PC-9 (cell line): ENCODE data around the gene PBX3.

Source experiments
- EZH2 ChIP-seq: fragments of 200-600 bp; sonication (generic); IDR thresholded peaks from 2 replicates; pipeline ENCODE4 v1.8.0; 2017; ENCODE audit warnings: antibody characterized with exemption, low read depth
- TF ChIP-seq, protein P1 (sequence below): fragments of 200-600 bp; sonication (generic); conservative IDR thresholded peaks from 2 replicates; pipeline ENCODE4 v1.6.1; 2017; ENCODE audit warnings: mixed run types, antibody characterized with exemption, mild to moderate bottlenecking, moderate library complexity

DNA sequence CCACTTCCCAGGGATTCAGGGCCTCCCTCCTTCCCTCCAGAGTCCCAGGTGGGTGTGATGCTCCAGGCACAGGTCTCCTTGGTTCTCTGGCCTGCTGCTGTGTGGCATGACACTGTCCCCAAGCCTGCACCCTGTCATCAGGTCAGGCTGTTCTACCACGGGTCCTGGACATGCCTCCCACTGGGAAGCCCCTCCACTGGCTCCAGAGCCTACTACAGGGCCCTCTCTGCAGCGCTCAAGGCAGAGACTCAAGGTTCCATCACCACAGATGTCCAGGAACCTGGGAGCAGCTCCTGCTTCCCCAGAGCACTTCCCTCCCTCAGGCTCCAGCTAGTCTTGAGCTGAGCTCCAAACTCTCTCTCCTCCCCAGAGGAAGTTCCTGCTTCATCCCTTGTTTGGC is 237.3 kb downstream of the PBX3 start:
- TF ChIP-seq, protein P1, sequence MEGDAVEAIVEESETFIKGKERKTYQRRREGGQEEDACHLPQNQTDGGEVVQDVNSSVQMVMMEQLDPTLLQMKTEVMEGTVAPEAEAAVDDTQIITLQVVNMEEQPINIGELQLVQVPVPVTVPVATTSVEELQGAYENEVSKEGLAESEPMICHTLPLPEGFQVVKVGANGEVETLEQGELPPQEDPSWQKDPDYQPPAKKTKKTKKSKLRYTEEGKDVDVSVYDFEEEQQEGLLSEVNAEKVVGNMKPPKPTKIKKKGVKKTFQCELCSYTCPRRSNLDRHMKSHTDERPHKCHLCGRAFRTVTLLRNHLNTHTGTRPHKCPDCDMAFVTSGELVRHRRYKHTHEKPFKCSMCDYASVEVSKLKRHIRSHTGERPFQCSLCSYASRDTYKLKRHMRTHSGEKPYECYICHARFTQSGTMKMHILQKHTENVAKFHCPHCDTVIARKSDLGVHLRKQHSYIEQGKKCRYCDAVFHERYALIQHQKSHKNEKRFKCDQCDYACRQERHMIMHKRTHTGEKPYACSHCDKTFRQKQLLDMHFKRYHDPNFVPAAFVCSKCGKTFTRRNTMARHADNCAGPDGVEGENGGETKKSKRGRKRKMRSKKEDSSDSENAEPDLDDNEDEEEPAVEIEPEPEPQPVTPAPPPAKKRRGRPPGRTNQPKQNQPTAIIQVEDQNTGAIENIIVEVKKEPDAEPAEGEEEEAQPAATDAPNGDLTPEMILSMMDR = no peak
- TF ChIP-seq EZH2 = no peak
